Transverse colon (tissue), 4 donors: ENCODE results near the gene STXBP5. TPM values are rescaled to one million over a fixed set of nuclear protein-coding genes. Genes with fewer than 3 reads are reported as not detected.
A peak's percentile ranks its signal among the peaks of the same experiment; 100 is the strongest.

Experiments
- DNase-seq: peaks from one replicate; pipeline ENCODE4 v3.0.0-alpha.2; 2019
- H3K27ac ChIP-seq, 4 donors: fragments of 200-600 bp; sonication (generic); 2 replicates each; pipeline ENCODE4 v1.5.1; 2016 to 2018; ENCODE audit warnings: inconsistent platforms in 4 of 4
- H3K27me3 ChIP-seq: fragments of 200-600 bp; sonication (generic); 2 replicates; pipeline ENCODE4 v1.5.1; 2017; ENCODE audit warnings: inconsistent platforms
- H3K36me3 ChIP-seq, 4 donors: fragments of 200-600 bp; sonication (generic); 2 replicates each; pipeline ENCODE4 v1.5.1; 2017 to 2019; ENCODE audit warnings: inconsistent platforms in 4 of 4
- H3K4me1 ChIP-seq, 4 donors: fragments of 200-600 bp; sonication (generic); 2 replicates each; pipeline ENCODE4 v1.5.1; 2017 to 2020; ENCODE audit warnings: inconsistent platforms in 4 of 4
- H3K4me3 ChIP-seq, 4 donors: fragments of 200-600 bp; sonication (generic); 1 replicate in 1 of 4; 2 replicates in 3 of 4; pipeline versions ENCODE4 v1.5.1 to v1.6.1; 2017 to 2019; ENCODE audit warnings: inconsistent platforms in 4 of 4
- H3K9me3 ChIP-seq, 2 donors: fragments of 200-600 bp; sonication (generic); 2 replicates each; pipeline ENCODE4 v1.5.1; 2017 to 2019; ENCODE audit warnings: inconsistent platforms in 2 of 2
- CTCF ChIP-seq, 5 experiments: fragments of 200-600 bp in 3 of 5; fragments of 450-650 bp in 2 of 5; sonication (generic) in 3 of 5; IDR thresholded peaks; 1 replicate in 2 of 5; 2 replicates in 3 of 5; pipeline ENCODE4 v1.5.1; 2016 to 2017; ENCODE audit warnings: antibody characterized with exemption in 5 of 5, inconsistent platforms in 3 of 5, mild to moderate bottlenecking in 2 of 5, moderate library complexity in 1 of 5
- EP300 ChIP-seq: sonication (generic); formaldehyde crosslinking; IDR thresholded peaks from one replicate; pipeline ENCODE4 v1.6.1; 2017; ENCODE audit warnings: antibody characterized with exemption, low read depth
- POLR2A ChIP-seq: fragments of 450-650 bp; IDR thresholded peaks from one replicate; pipeline ENCODE4 v1.6.1; 2016; ENCODE audit warnings: antibody characterized with exemption, mild to moderate bottlenecking, moderate library complexity
- POLR2AphosphoS5 ChIP-seq, 3 donors: sonication (generic); formaldehyde crosslinking; IDR thresholded peaks; one replicate each; pipeline ENCODE4 v1.6.1; 2016; ENCODE audit warnings: antibody characterized with exemption in 3 of 3
- WGBS, 2 donors: methylation state at CpG; one replicate each; pipeline ENCODE4 v1.1.5; 2018; ENCODE audit warnings: low coverage in 1 of 2; 5-methylcytosine and 5-hydroxymethylcytosine counted together
- in situ Hi-C, 4 donors: fragments of 200-750 bp; cut with MboI; loops; one replicate each; pipeline versions ENCODE4 v1.15.0 to v1.15.1; 2017; ENCODE audit warnings: low sequenced_read_pairs in 3 of 4, low pct_ligation_motif_present in 1 of 4, low pct_unique_long_range_greater_than_20kb in 1 of 4
- intact Hi-C: fragments of 100-400 bp; cut with DNase I; formaldehyde crosslinking; loops from one replicate; pipeline ENCODE4 v1.15.1; 2023; ENCODE audit warnings: low total_unique reads
- total RNA-seq, 4 donors: library from RNA; depleted of rRNA; stranded (reverse); fragments of >200 nt; gene quantifications; one replicate each; pipeline ENCODE4 v1.1.0, GENCODE V29; 2016

STXBP5 gene
- total RNA-seq, 4 donors from 2014 or later: 58.7 to 99.5 (median 85.0) TPM

DNA sequence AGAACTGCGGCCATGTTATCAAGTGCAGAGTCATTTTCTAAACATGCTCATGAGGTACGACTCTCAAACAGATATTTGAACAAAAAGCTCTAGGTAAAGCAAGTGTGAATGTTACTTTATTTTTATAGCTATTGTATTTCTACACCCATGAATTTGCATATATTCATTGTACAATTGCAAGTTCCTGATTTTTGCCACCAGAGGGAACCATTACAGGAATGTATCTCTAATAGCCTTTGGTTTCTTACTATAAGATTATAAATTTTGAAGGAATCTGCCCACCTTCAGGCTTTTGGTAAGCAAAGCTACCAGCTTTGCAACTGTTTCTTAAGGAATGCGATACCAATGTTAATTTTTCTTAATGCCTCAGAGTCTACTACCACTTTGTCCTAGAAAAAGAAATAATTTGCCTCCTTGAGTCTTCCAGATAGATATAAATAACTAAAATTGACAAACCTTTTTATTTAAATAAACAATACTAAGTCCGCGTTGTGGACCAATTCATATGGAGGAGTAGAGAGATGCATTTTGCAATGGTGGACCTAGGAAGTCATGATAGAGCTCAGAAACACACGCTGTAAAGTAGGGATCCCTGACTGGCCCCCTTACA lies 178.8 kb downstream of the STXBP5 start:
- Histone ChIP-seq H3K4me3 (no peak overlapping the region), H3K9me3 (no peaks in the 10 kb centered on the region), H3K4me1 (no peaks in the 10 kb centered on the region), H3K27ac (no peak overlapping the region), H3K27me3 (no peaks in the 10 kb centered on the region), H3K36me3 (peaks cover 0 to 47% (median 16%) of the 10 kb centered on the region in 4 donors)
- intact Hi-C loops (no loop called here), in situ Hi-C loops (no loop called here)
- 91 to 96% methylated on average over 6 of the region's 6 CpGs for WGBS, 2 donors
- no peak for DNase-seq
- TF ChIP-seq CTCF (IDR thresholded peaks at IDR 0.05): peak; percentile 19 to 53 (median 39)
- no peak for TF ChIP-seq EP300

DNA sequence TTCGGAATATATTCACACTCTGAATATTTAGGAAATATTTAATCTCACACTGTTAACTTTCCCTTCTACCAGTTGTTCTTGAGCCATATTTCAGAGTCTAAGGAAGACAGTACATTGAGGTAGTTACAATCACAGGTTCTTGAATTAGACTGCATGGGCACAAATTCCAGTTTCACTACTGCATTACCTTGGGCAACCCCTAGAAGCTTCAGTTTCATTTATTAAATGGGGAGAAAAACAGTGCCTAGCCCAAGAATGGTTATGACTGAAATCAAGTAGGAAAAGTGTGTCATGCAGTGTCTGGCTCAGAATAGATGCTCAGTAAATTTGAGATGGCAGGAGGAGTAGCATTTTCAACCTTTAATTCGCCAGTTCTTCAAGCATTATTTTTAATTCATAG lies 179.8 kb downstream of the STXBP5 start:
- no peak overlapping the region for H3K27ac ChIP-seq
- intact Hi-C loops (no loop called here), in situ Hi-C loops (no loop called here)
- WGBS, 2 donors: 98 to 100% methylated on average over 2 of the region's 2 CpGs
- H3K27me3 ChIP-seq: no peaks in the 10 kb centered on the region
- H3K36me3 ChIP-seq: peaks cover 0 to 37% (median 12%) of the 10 kb centered on the region in 4 donors
- no peak overlapping the region for H3K4me3 ChIP-seq
- no peak for TF ChIP-seq POLR2A
- TF ChIP-seq POLR2AphosphoS5 (IDR thresholded peaks at IDR 0.05): no peak
- TF ChIP-seq EP300: no peak
- TF ChIP-seq CTCF (IDR thresholded peaks at IDR 0.05): no peak
- DNase-seq: no peak
- H3K4me1 ChIP-seq: no peaks in the 10 kb centered on the region
- H3K9me3 ChIP-seq: no peaks in the 10 kb centered on the region

GRCh38 chr6:147384737-147385710 lies 180.8 kb downstream of the STXBP5 start:
- Histone ChIP-seq H3K4me1 (no peaks in the 10 kb centered on the region), H3K36me3 (peaks cover 0 to 30% (median 9%) of the 10 kb centered on the region in 4 donors), H3K27ac (no peak overlapping the region), H3K4me3 (no peak overlapping the region), H3K27me3 (no peaks in the 10 kb centered on the region), H3K9me3 (no peaks in the 10 kb centered on the region)
- 56 to 82% methylated on average over 4 to 6 of the region's 6 CpGs for WGBS, 2 donors
- intact Hi-C loops (no loop called here), in situ Hi-C loops (no loop called here)
- TF ChIP-seq POLR2AphosphoS5 (IDR thresholded peaks at IDR 0.05) (no peak), POLR2A (no peak), CTCF (IDR thresholded peaks at IDR 0.05) (no peak), EP300 (no peak)
- no peak for DNase-seq

GRCh38 chr6:147389463-147389862 lies 185.2 kb downstream of the STXBP5 start:
- Histone ChIP-seq H3K9me3 (no peaks in the 10 kb centered on the region), H3K36me3 (peaks cover 0 to 5% (median 0%) of the 10 kb centered on the region in 4 donors), H3K27ac (no peak overlapping the region), H3K27me3 (no peaks in the 10 kb centered on the region), H3K4me3 (no peak overlapping the region), H3K4me1 (no peaks in the 10 kb centered on the region)
- in situ Hi-C loops: no loop called here
- intact Hi-C loops: no loop called here
- 56 to 67% methylated on average over 1 of the region's 1 CpG for WGBS, 2 donors
- DNase-seq: no peak
- TF ChIP-seq POLR2A (no peak), EP300 (no peak), POLR2AphosphoS5 (IDR thresholded peaks at IDR 0.05) (no peak), CTCF (IDR thresholded peaks at IDR 0.05) (no peak)
